HepG2 (cell line): Measurements from ENCODE around the gene ORMDL3. TPM values are rescaled to one million over a fixed set of nuclear protein-coding genes. Genes with fewer than 3 reads are reported as not detected.

Source experiments
- ARID4A ChIP-seq: sonication (generic); formaldehyde crosslinking; IDR thresholded peaks from 2 replicates; pipeline ENCODE4 v1.5.0; 2020; ENCODE audit warnings: mild to moderate bottlenecking, missing genetic modification reagents, borderline replicate concordance
- CBFB ChIP-seq: sonication (generic); formaldehyde crosslinking; IDR thresholded peaks from 2 replicates; pipeline ENCODE4 v1.4.0; 2020; ENCODE audit warnings: missing genetic modification reagents
- ETV6 ChIP-seq: sonication (generic); formaldehyde crosslinking; conservative IDR thresholded peaks from 2 replicates; pipeline ENCODE4 v1.4.0; 2020; ENCODE audit warnings: missing genetic modification reagents
- HOXA5 ChIP-seq: sonication (generic); formaldehyde crosslinking; IDR thresholded peaks from 2 replicates; pipeline ENCODE4 v1.4.0; 2020; ENCODE audit warnings: missing genetic modification reagents
- LCORL ChIP-seq, 2 experiments: fragments of 450-650 bp in 1 of 2; sonication (generic) in 1 of 2; formaldehyde crosslinking in 1 of 2; IDR thresholded peaks; 2 replicates each; pipeline versions ENCODE4 v1.5.0 to v1.6.1; 2017 to 2020; ENCODE audit warnings: antibody characterized with exemption in 1 of 2, missing genetic modification reagents in 1 of 2
- NR2F2 ChIP-seq: IDR thresholded peaks from 2 replicates; pipeline ENCODE4 v1.6.1; 2012; ENCODE audit warnings: low read depth, inconsistent platforms, borderline replicate concordance
- PHF8 ChIP-seq: sonication (generic); formaldehyde crosslinking; IDR thresholded peaks from 2 replicates; pipeline ENCODE4 v1.5.0; 2020; ENCODE audit warnings: missing genetic modification reagents
- RBFOX2 ChIP-seq: fragments of 200-400 bp; formaldehyde crosslinking; IDR thresholded peaks from 2 replicates; pipeline ENCODE4 v1.6.1; 2017; ENCODE audit warnings: low read depth, mild to moderate bottlenecking, low read length
- SALL1 ChIP-seq: sonication (generic); formaldehyde crosslinking; IDR thresholded peaks from 2 replicates; pipeline ENCODE4 v1.8.0; 2022; ENCODE audit warnings: mild to moderate bottlenecking, missing genetic modification reagents
- SSRP1 ChIP-seq: IDR thresholded peaks from 2 replicates; pipeline ENCODE4 v1.6.1; 2016; ENCODE audit warnings: control low read depth
- ZBTB43 ChIP-seq: sonication (generic); formaldehyde crosslinking; conservative IDR thresholded peaks from 2 replicates; pipeline ENCODE4 v1.4.0; 2020; ENCODE audit warnings: missing genetic modification reagents
- ZNF17 ChIP-seq: sonication (generic); formaldehyde crosslinking; IDR thresholded peaks from 2 replicates; pipeline ENCODE4 v1.5.0; 2020; ENCODE audit warnings: mild to moderate bottlenecking, missing genetic modification reagents
- ZNF207 ChIP-seq: fragments of 450-650 bp; IDR thresholded peaks from 2 replicates; pipeline ENCODE4 v1.6.1; 2016; ENCODE audit warnings: antibody characterized with exemption, borderline replicate concordance
- ZNF263 ChIP-seq: sonication (generic); formaldehyde crosslinking; IDR thresholded peaks from 2 replicates; pipeline ENCODE4 v1.4.0; 2020; ENCODE audit warnings: missing genetic modification reagents
- ZNF329 ChIP-seq: sonication (generic); formaldehyde crosslinking; IDR thresholded peaks from 2 replicates; pipeline ENCODE4 v1.9.0; 2021; ENCODE audit warnings: low read depth, mild to moderate bottlenecking, missing genetic modification reagents
- ZNF343 ChIP-seq: sonication (generic); formaldehyde crosslinking; IDR thresholded peaks from 2 replicates; pipeline ENCODE4 v1.4.0; 2020; ENCODE audit warnings: mild to moderate bottlenecking, missing genetic modification reagents
- ZNF460 ChIP-seq: sonication (generic); formaldehyde crosslinking; IDR thresholded peaks from 2 replicates; pipeline ENCODE4 v1.5.1; 2020; ENCODE audit warnings: missing genetic modification reagents, mild to moderate bottlenecking, borderline replicate concordance
- ZNF777 ChIP-seq: sonication (generic); formaldehyde crosslinking; IDR thresholded peaks from 2 replicates; pipeline ENCODE4 v1.4.0; 2020; ENCODE audit warnings: missing genetic modification reagents
- ZNF850 ChIP-seq: sonication (generic); formaldehyde crosslinking; conservative IDR thresholded peaks from 2 replicates; pipeline ENCODE4 v1.9.0; 2021; ENCODE audit warnings: mild to moderate bottlenecking, missing genetic modification reagents
- ZSCAN21 ChIP-seq: sonication (generic); formaldehyde crosslinking; IDR thresholded peaks from 2 replicates; pipeline ENCODE4 v1.8.0; 2022; ENCODE audit warnings: mild to moderate bottlenecking, missing genetic modification reagents, moderate library complexity, borderline replicate concordance
- ZXDC ChIP-seq: sonication (generic); formaldehyde crosslinking; IDR thresholded peaks from 2 replicates; pipeline ENCODE4 v1.5.0; 2020; ENCODE audit warnings: mild to moderate bottlenecking, missing genetic modification reagents
- polyA plus RNA-seq, 8 experiments: library from polyadenylated mRNA; depleted of rRNA in 3 of 8; stranded (reverse) in 7 of 8; unstranded in 1 of 8; fragments of >200 nt; fragmentation: Illumina TruSeq in 4 of 8; extraction: Trizol in 4 of 8; gene quantifications; 2 replicates each; pipeline versions ENCODE4 v1.2.1 to v1.2.3, GENCODE V29; 2011 to 2016; ENCODE audit warnings: low read depth in 4 of 8, missing spikeins in 1 of 8, mixed read lengths in 1 of 8; ENCODE audit not compliant: insufficient read depth in 1 of 8
- total RNA-seq, 5 experiments: library from RNA; depleted of rRNA; stranded (reverse); fragments of >200 nt; fragmentation: Illumina TruSeq; extraction: Trizol; gene quantifications; 2 replicates each; pipeline ENCODE4 v1.2.3, GENCODE V29; 2016; ENCODE audit warnings: low read depth in 1 of 5

The ORMDL3 gene
- total and polyA plus RNA-seq, 2 of the 13 experiments (the other 11 are each of a cell fraction or from before 2014, with no cell fraction given) = 181 to 384 TPM

DNA sequence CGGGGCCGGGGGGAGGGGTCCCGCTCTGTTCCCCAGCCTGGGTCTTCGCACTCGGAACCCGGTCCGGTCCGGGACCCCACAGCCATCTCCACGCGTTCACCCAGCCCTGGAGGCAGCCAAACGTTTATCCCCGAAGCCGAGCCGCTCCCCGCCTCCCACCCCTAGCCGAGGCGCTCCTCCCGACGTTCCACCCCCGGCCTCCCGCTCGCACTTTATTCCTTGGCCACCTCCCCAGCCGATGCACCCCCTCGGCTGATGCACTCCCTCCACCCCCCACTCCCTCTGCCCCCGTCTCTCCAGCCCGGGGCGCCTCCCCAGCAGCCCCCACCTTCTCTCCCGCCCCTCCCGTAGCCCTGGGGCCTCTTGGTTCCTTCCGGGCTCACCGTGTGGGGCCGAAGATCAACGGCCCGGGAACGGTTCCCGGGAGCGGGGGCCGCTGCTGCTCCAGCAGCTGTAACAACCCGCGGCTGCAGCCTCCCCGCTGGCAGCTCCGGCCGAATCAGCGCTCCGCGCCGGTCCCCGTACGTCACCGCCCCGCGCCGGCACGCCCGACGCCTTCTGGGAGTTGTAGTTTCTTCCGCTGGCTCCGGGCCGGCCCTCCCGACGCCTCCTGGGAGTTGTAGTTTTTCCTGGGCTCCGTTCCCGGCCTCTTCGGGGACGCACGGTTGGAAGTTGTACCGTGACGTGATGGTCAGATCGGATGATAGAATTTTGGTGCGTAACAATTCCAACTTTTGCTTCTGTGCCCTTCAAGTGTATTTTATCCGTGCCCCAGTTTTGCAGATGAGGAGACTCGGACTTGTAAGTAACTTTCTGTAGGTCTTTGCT lies at the start of gene ORMDL3, which contains the start of gene LRRC3C (continued):
- TF ChIP-seq ZXDC (CRISPR knock-in tag) (no peak; the same call in 1 of the 2 replicates), ZBTB43 (CRISPR knock-in tag) (no peak; the same call in 1 of the 2 replicates), ZNF777 (CRISPR knock-in tag) (no peak), ZNF343 (CRISPR knock-in tag) (peak; percentile 42; the same call in 1 of the 2 replicates), NR2F2 (0 out of 2 replicates have a peak, but pooled peaks have one; percentile 16), ZNF17 (CRISPR knock-in tag) (0 out of 2 replicates have a peak, but pooled peaks have one; percentile 37), ZNF329 (CRISPR knock-in tag) (peak; percentile 63; the same call in 1 of the 2 replicates), LCORL (IDR thresholded peaks at IDR 0.05) (no peak; the same call in 1 of the 2 replicates), LCORL (CRISPR knock-in tag; IDR thresholded peaks at IDR 0.05) (peak; percentile 97; the same call in 1 of the 2 replicates), ARID4A (peak; percentile 87), HOXA5 (CRISPR knock-in tag) (peak; percentile 36; the same call in 1 of the 2 replicates), RBFOX2 (peak; percentile 98), PHF8 (CRISPR knock-in tag) (peak; percentile 94), SSRP1 (CRISPR knock-in tag) (peak; percentile 61; the same call in 1 of the 2 replicates), ZSCAN21 (CRISPR knock-in tag) (0 out of 2 replicates have a peak, but pooled peaks have one; percentile 19), ZNF850 (CRISPR knock-in tag) (0 out of 2 replicates have a peak, but pooled peaks have one; percentile 37), SALL1 (CRISPR knock-in tag) (peak; percentile 60; the same call in 1 of the 2 replicates), ETV6 (CRISPR knock-in tag) (peak; percentile 67), ZNF263 (CRISPR knock-in tag) (peak; percentile 8), CBFB (CRISPR knock-in tag) (peak; percentile 89), ZNF207 (no peak), ZNF460 (CRISPR knock-in tag) (no peak; the same call in 1 of the 2 replicates)
